Measurements from ENCODE around the gene PSME3IP1.

DNA sequence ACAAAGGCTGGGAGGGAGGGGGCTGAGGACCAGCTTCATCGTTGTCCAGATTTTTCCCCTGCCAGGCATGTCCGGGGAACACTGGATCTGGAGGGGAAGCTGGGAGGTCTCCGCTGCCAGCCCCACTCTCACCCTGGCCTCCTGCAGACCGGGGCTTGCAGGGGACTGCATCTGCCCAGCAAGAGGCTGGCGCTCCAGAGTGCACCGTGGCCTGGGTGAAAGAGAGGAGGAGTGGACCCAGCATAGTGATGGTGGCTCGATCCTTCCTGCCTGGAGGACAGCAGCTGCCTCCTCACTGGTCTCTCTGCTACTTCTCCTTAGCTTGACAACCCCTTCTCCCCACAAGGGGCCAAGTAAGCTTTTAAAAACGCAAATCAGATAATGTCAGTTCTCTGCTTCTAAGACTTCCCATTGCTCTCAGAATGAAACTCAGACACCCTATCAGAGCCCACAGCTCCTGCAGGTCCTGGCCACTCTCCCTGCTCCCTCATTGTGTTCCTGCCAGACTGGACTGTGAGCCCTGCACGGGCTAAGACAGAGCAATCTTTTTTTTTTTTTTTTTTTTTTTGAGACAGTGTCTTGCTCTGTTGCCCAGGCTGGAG lies 78.4 kb downstream of the PSME3IP1 start:
- no peak for TF ChIP-seq CREB1 (IDR thresholded peaks at IDR 0.05; ENCODE audit: low read depth)
- TF ChIP-seq, protein P1, sequence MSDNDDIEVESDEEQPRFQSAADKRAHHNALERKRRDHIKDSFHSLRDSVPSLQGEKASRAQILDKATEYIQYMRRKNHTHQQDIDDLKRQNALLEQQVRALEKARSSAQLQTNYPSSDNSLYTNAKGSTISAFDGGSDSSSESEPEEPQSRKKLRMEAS (IDR thresholded peaks at IDR 0.05), result no peak
- TF ChIP-seq RAD21 (IDR thresholded peaks at IDR 0.05; ENCODE audit: low read depth), result no peak
- no peak for TF ChIP-seq FOXM1 (IDR thresholded peaks at IDR 0.05; ENCODE audit: borderline replicate concordance, low read depth)
- no peak for TF ChIP-seq EP300 (IDR thresholded peaks at IDR 0.05; ENCODE audit: borderline replicate concordance)
- no peak for TF ChIP-seq CEBPB (IDR thresholded peaks at IDR 0.05)
- TF ChIP-seq EGR1 (IDR thresholded peaks at IDR 0.05), result no peak
- no peak for TF ChIP-seq TCF12 (IDR thresholded peaks at IDR 0.05; ENCODE audit: low read depth)
- TF ChIP-seq YY1 (IDR thresholded peaks at IDR 0.05; ENCODE audit: low read depth), result no peak
- TF ChIP-seq ZBTB7A (IDR thresholded peaks at IDR 0.05; ENCODE audit: low read depth), result no peak

All from Ishikawa (cell line).